ENCODE results near the gene AKR7A2.
"Not testable (repeated sequence)": the region's sequence is repeated elsewhere in the genome, so short reads cannot be mapped to it uniquely, and the experiment has no call there.

AKR7A2 gene

GRCh38 chr1:19294638-19295037, 17.3 kb downstream of the AKR7A2 start:
- no peak for DNase-seq

GRCh38 chr1:19289244-19289643, 22.7 kb downstream of the AKR7A2 start:
- no peak for DNase-seq

- DNase-seq, result peak; percentile 58
Measured at GRCh38 chr1:19288324-19289241, 23.4 kb downstream of the AKR7A2 start, which contains the start of gene AKR7A3. TSS of gene AKR7A3 (minus strand) at chr1:19288770. CDS start at chr1:19288709, 61 bp downstream.

GRCh38 chr1:19287436-19288185, 24.3 kb downstream of the AKR7A2 start:
- DNase-seq, result no peak

GRCh38 chr1:19285807-19286206, 26.1 kb downstream of the AKR7A2 start:
- DNase-seq, result not testable (repeated sequence)

- not testable (repeated sequence) for DNase-seq
Measured at GRCh38 chr1:19285366-19285765, 26.6 kb downstream of the AKR7A2 start.

GRCh38 chr1:19284881-19285280, 27.1 kb downstream of the AKR7A2 start:
- no peak for DNase-seq

- no peak for DNase-seq
Measured at GRCh38 chr1:19283891-19284290, 28.1 kb downstream of the AKR7A2 start.

- no peak for DNase-seq
Measured at GRCh38 chr1:19274636-19275035, 37.3 kb downstream of the AKR7A2 start.

- DNase-seq, result not testable (repeated sequence)
Measured at GRCh38 chr1:19273844-19274531, 38.0 kb downstream of the AKR7A2 start.

- DNase-seq, result no peak
Measured at GRCh38 chr1:19273106-19273843, 38.7 kb downstream of the AKR7A2 start.

GRCh38 chr1:19272064-19272463, 39.9 kb downstream of the AKR7A2 start:
- no peak for DNase-seq

GRCh38 chr1:19270343-19270730, 41.6 kb downstream of the AKR7A2 start:
- not testable (repeated sequence) for DNase-seq

GRCh38 chr1:19269427-19270342, 42.3 kb downstream of the AKR7A2 start:
- DNase-seq, result not testable (repeated sequence)

- no peak for DNase-seq
Measured at GRCh38 chr1:19268445-19268844, 43.5 kb downstream of the AKR7A2 start.

GRCh38 chr1:19262744-19263143, 49.2 kb downstream of the AKR7A2 start:
- DNase-seq, result no peak

- no peak for DNase-seq
Measured at GRCh38 chr1:19262047-19262446, 49.9 kb downstream of the AKR7A2 start.

- no peak for DNase-seq
Measured at GRCh38 chr1:19260211-19261138, 51.5 kb downstream of the AKR7A2 start.

- DNase-seq, result no peak
Measured at GRCh38 chr1:19258353-19258752, 53.6 kb downstream of the AKR7A2 start.

Measured in CD4-positive, alpha-beta T cell treated with Interleukin-21 for 1 hour (primary cell).